HEK293 (cell line): ENCODE data around the gene KLHL6.

Experiments used
- CTCF ChIA-PET: fragments of 350-600 bp; formaldehyde crosslinking; extraction: SDS; loops from one replicate; lab custom pipeline; 2021; ENCODE audit warnings: antibody characterized with exemption; lab: Yijun Ruan, JAX
- POLR2A ChIA-PET: fragments of 300-600 bp; formaldehyde crosslinking; extraction: SDS; loops from one replicate; lab custom pipeline; 2020; ENCODE audit warnings: antibody characterized with exemption, inconsistent platforms; lab: Yijun Ruan, JAX
- H3K27ac ChIP-seq: fragments of 200-500 bp; sonication (Bioruptor generic); 2 replicates; pipeline ENCODE4 v1.5.1; 2014; ENCODE audit warnings: low read depth, low read length, control low read depth, inconsistent platforms; ENCODE audit errors: extremely low read depth
- H3K36me3 ChIP-seq, 2 experiments: fragments of 200-500 bp in 1 of 2; sonication (Bioruptor generic) in 1 of 2; 1 replicate in 1 of 2; 2 replicates in 1 of 2; pipeline ENCODE4 v1.5.1; 2014 to 2017; ENCODE audit warnings: inconsistent platforms in 2 of 2, low read length in 2 of 2; ENCODE audit not compliant: control insufficient read depth in 2 of 2, insufficient read depth in 1 of 2
- H3K4me1 ChIP-seq: fragments of 200-500 bp; sonication (Bioruptor generic); 2 replicates; pipeline ENCODE4 v1.5.1; 2014; ENCODE audit warnings: mild to moderate bottlenecking, low read length, inconsistent platforms; ENCODE audit not compliant: control insufficient read depth, insufficient read depth
- H3K4me3 ChIP-seq: 2 replicates; pipeline ENCODE4 v1.5.1; 2011; ENCODE audit warnings: low read depth, mild to moderate bottlenecking, control low read depth, low read length, moderate library complexity
- H3K9me3 ChIP-seq: fragments of 200-500 bp; sonication (Bioruptor generic); 2 replicates; pipeline ENCODE4 v1.5.1; 2014; ENCODE audit warnings: low read depth, low read length, inconsistent platforms; ENCODE audit not compliant: control insufficient read depth, insufficient read depth
- GLIS2 ChIP-seq: fragments of 450-650 bp; formaldehyde crosslinking; IDR thresholded peaks from 2 replicates; pipeline ENCODE4 v1.5.1; 2016; ENCODE audit warnings: missing biosample characterization, missing genetic modification characterization
- HOXD13 ChIP-seq: sonication (generic); formaldehyde crosslinking; IDR thresholded peaks from 2 replicates; pipeline ENCODE4 v1.8.0; 2022; ENCODE audit warnings: missing genetic modification reagents, borderline replicate concordance
- PRDM10 ChIP-seq: fragments of 450-650 bp; formaldehyde crosslinking; IDR thresholded peaks from 2 replicates; pipeline ENCODE4 v1.5.1; 2016; ENCODE audit warnings: missing biosample characterization, missing genetic modification characterization
- REST ChIP-seq: fragments of 450-650 bp; formaldehyde crosslinking; IDR thresholded peaks from 2 replicates; pipeline ENCODE4 v1.5.1; 2016; ENCODE audit warnings: missing biosample characterization, missing genetic modification characterization
- SETDB1 ChIP-seq: IDR thresholded peaks from one replicate; pipeline ENCODE4 v1.6.1; 2017; ENCODE audit warnings: mild to moderate bottlenecking, low read length, moderate library complexity, mixed read lengths; ENCODE audit not compliant: insufficient read length
- YY1 ChIP-seq: fragments of 450-650 bp; formaldehyde crosslinking; IDR thresholded peaks from 2 replicates; pipeline ENCODE4 v1.5.1; 2018; ENCODE audit warnings: missing biosample characterization, missing genetic modification characterization
- ZBTB21 ChIP-seq: fragments of 450-650 bp; formaldehyde crosslinking; IDR thresholded peaks from 2 replicates; pipeline ENCODE4 v1.5.1; 2017; ENCODE audit warnings: missing biosample characterization, missing genetic modification characterization
- ZNF10 ChIP-seq: fragments of 450-650 bp; formaldehyde crosslinking; IDR thresholded peaks from 2 replicates; pipeline ENCODE4 v1.5.1; 2017; ENCODE audit warnings: missing biosample characterization, missing genetic modification characterization
- ZNF138 ChIP-seq: fragments of 450-650 bp; formaldehyde crosslinking; IDR thresholded peaks from 2 replicates; pipeline ENCODE4 v1.5.1; 2016; ENCODE audit warnings: missing biosample characterization, missing genetic modification characterization, borderline replicate concordance
- ZNF239 ChIP-seq: fragments of 450-650 bp; formaldehyde crosslinking; IDR thresholded peaks from 2 replicates; pipeline ENCODE4 v1.5.1; 2016; ENCODE audit warnings: missing biosample characterization, missing genetic modification characterization
- ZNF350 ChIP-seq: fragments of 450-650 bp; formaldehyde crosslinking; IDR thresholded peaks from 2 replicates; pipeline ENCODE4 v1.5.0; 2017; ENCODE audit warnings: missing biosample characterization, mild to moderate bottlenecking, missing genetic modification characterization
- ZNF48 ChIP-seq: fragments of 450-650 bp; formaldehyde crosslinking; IDR thresholded peaks from 2 replicates; pipeline ENCODE4 v1.5.1; 2016; ENCODE audit warnings: missing biosample characterization, missing genetic modification characterization
- ZNF488 ChIP-seq: fragments of 450-650 bp; formaldehyde crosslinking; IDR thresholded peaks from 2 replicates; pipeline ENCODE4 v1.5.1; 2016; ENCODE audit warnings: missing biosample characterization, missing genetic modification characterization
- ZNF600 ChIP-seq: fragments of 450-650 bp; formaldehyde crosslinking; IDR thresholded peaks from 2 replicates; pipeline ENCODE4 v1.5.1; 2016; ENCODE audit warnings: missing biosample characterization, missing genetic modification characterization
- ZNF623 ChIP-seq: fragments of 450-650 bp; formaldehyde crosslinking; IDR thresholded peaks from 2 replicates; pipeline ENCODE4 v1.5.1; 2016; ENCODE audit warnings: missing biosample characterization, missing genetic modification characterization
- ZNF626 ChIP-seq: fragments of 450-650 bp; sonication (Bioruptor Pico); formaldehyde crosslinking; IDR thresholded peaks from 2 replicates; pipeline ENCODE4 v1.5.1; 2018; ENCODE audit warnings: missing biosample characterization, missing genetic modification characterization, inconsistent platforms
- ZSCAN5A ChIP-seq: fragments of 450-650 bp; formaldehyde crosslinking; IDR thresholded peaks from 2 replicates; pipeline ENCODE4 v1.5.1; 2016; ENCODE audit warnings: missing biosample characterization, missing genetic modification characterization

The KLHL6 gene

GRCh38 chr3:183564046-183564445 is 8.5 kb upstream of the KLHL6 start (continued):
- no peak for TF ChIP-seq ZNF138 (tag by site-specific recombination)
- TF ChIP-seq ZNF350 (tag by site-specific recombination): no peak

GRCh38 chr3:183563536-183563874 is 8.0 kb upstream of the KLHL6 start:
- no peak for TF ChIP-seq HOXD13 (CRISPR knock-in tag)
- TF ChIP-seq YY1 (tag by site-specific recombination): no peak
- no peak for TF ChIP-seq ZNF488 (tag by site-specific recombination)
- no peak for TF ChIP-seq GLIS2 (tag by site-specific recombination)
- TF ChIP-seq ZNF600 (tag by site-specific recombination): no peak
- no peak for TF ChIP-seq SETDB1
- no peak for TF ChIP-seq ZBTB21 (tag by site-specific recombination)
- TF ChIP-seq ZSCAN5A: no peak
- no peak for TF ChIP-seq ZNF48 (tag by site-specific recombination)
- no peak for TF ChIP-seq ZNF10 (tag by site-specific recombination)
- TF ChIP-seq ZNF623 (tag by site-specific recombination): no peak
- TF ChIP-seq ZNF239 (tag by site-specific recombination): no peak
- TF ChIP-seq PRDM10 (tag by site-specific recombination): no peak
- no peak for TF ChIP-seq REST (tag by site-specific recombination)
- TF ChIP-seq ZNF626 (tag by site-specific recombination): no peak
- no peak for TF ChIP-seq ZNF138 (tag by site-specific recombination)
- TF ChIP-seq, all 188 proteins: peak for 0
- H3K36me3 ChIP-seq: no peaks in the 10 kb centered on the region
- H3K9me3 ChIP-seq: no peaks in the 10 kb centered on the region
- no peak overlapping the region for H3K27ac ChIP-seq
- H3K4me1 ChIP-seq: no peaks in the 10 kb centered on the region
- H3K4me3 ChIP-seq: no peak overlapping the region
- POLR2A ChIA-PET: no interaction called here
- CTCF ChIA-PET: interaction anchor here (1.2 kb wide), 1 partner anchor 95 kb away, joined by 3 read pairs; no protein-coding TSS in a partner anchor
